DMS153 treated with DMSO at 0.1 percent for 48 hours (cell line): Measurements from ENCODE around the gene QRICH2.
"Not testable (repeated sequence)": the region's sequence is repeated elsewhere in the genome, so short reads cannot be mapped to it uniquely, and the experiment has no call there.

ENCODE experiments used
- DNase-seq: peaks from one replicate; lab custom pipeline; 2025; ENCODE audit not compliant: unreplicated experiment; lab: John Stamatoyannopoulos, UW

Gene QRICH2, protein sequence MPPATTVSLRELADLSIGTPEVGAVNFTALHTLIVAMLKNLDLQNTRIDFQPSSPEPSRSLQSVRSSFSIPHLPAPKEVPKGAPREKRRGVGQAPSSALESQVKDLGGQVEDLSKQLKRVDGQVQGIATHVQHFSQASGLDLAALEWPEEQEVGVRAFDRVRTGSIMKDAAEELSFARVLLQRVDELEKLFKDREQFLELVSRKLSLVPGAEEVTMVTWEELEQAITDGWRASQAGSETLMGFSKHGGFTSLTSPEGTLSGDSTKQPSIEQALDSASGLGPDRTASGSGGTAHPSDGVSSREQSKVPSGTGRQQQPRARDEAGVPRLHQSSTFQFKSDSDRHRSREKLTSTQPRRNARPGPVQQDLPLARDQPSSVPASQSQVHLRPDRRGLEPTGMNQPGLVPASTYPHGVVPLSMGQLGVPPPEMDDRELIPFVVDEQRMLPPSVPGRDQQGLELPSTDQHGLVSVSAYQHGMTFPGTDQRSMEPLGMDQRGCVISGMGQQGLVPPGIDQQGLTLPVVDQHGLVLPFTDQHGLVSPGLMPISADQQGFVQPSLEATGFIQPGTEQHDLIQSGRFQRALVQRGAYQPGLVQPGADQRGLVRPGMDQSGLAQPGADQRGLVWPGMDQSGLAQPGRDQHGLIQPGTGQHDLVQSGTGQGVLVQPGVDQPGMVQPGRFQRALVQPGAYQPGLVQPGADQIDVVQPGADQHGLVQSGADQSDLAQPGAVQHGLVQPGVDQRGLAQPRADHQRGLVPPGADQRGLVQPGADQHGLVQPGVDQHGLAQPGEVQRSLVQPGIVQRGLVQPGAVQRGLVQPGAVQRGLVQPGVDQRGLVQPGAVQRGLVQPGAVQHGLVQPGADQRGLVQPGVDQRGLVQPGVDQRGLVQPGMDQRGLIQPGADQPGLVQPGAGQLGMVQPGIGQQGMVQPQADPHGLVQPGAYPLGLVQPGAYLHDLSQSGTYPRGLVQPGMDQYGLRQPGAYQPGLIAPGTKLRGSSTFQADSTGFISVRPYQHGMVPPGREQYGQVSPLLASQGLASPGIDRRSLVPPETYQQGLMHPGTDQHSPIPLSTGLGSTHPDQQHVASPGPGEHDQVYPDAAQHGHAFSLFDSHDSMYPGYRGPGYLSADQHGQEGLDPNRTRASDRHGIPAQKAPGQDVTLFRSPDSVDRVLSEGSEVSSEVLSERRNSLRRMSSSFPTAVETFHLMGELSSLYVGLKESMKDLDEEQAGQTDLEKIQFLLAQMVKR (N-terminal part only)

DNA sequence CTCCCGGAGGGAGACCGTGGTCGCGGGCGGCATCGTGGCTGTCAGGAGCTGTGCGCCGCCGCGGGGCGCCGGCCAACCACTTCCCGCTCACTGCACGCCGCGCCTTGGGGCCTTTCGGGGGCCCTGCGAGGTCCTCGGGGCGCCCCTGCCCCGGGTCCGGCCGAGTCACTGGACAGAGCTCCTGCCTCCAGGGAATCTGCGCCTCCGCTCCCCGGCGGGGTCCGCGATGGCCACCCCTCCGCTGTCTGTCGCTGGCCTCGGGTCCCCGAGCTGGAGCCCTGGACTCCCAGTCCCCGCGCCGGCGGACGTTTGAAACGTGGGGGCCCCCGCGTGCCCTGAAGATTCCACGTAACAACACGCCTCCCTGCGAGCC lies at the start of gene QRICH2:
TSS of gene QRICH2 (minus strand) at position 311 of the 373 bp plus-strand sequence. CDS start at position 33, 278 bp downstream.
- no peak for DNase-seq

DNA sequence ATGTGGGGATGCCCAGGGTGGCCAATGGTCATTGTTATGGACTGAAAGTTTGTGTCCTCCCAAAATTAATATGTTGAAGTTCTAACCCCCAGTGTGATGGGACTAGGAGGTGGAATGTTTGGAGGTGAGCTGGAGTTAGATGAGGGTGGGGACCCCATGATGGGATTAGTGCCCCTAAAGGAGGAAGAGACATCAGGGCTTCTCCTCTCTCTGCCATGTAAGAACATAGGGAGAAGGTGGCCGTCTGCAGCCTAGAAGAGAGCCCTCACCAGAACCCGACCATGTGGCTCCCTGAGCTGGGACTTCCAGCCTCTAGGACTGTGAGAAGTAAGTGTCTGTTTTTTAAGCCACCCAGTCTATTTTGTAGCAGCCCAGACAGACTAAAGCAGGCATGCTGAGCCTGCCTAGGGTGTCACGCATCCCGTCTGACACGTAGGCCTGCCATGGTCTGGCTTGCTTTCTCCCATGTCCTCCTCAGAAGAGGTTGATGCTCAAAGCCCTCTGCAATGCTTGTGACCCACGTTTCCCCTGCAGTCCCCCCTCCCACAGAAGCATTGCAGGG lies 49.6 kb upstream of the QRICH2 start:
- no peak for DNase-seq

DNA sequence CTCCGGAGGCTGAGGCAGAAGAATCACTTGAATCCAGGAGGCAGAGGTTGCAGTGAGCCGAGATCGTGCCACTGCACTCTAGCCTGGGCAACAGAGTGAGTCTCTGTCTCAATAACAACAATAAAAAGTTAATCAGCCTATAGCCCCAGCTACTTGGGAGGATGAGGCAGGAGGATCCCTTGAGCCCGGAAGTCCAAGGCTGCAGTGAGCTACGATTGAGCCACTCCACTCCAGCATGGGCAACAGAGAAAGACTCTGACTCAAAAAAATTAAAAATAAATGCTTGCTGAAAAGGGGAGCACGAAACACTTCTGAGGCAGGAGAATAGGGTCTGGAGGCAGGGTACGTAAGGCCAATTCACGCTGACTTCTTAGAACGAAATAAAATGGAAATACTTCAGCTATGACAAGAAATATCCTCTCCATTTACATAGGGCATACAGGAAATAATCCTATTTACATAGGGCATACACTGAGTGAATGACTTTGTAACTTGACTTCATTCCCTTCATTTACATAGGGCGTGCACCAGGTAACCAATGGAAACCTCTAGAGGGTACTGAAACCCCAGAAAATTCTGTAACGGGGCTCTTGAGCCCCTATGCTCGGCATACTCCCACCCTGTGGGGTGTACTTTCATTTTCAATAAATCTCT lies 48.9 kb upstream of the QRICH2 start:
- no peak for DNase-seq

DNA sequence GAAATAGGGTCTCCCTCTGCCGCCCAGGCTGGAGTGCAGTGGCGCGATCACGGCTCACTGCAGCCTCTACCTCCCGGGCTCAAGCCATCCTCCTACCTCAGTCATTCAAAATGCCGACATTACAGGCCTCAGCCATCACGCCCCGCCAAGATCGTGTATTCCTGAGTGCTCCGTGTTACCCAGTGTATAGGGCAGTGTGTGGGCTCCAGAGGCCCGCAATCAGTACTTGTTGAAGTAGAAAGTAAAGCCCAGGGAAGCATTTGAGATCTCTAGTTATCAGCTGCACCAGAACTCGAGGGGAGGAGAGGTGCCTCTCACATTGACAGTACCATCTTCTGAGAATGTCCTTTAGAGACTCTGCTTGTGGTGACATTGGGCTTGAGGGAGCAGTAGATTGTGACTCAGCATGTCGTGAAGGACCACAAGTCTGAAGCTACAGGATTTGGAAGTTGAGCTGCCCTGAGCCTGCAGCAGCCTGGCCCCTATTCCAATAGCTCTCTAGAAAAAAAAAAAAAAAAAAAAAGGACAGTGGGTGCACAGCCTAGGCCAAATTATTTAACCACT lies 46.8 kb upstream of the QRICH2 start:
- no peak for DNase-seq

DNA sequence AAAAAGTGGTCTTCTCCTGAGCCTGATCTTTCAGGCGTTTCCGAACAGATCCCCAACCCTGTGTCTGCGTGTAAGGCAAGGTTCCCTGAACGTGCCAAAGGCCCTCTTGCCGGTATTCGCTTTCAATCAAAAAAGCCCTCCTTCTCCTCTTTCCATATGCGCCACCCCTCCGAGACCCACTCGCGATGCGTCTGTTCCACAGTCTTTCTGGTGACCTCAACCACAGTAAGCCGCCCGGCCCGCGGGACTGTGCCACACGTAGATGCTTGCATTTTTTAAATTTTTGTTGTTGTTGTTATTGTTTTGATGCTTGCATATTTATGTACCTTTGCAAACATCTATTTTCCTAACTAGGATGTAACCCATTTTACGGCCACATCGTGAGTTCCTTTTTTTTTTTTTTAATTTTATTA lies 46.2 kb upstream of the QRICH2 start:
- DNase-seq: no peak

DNA sequence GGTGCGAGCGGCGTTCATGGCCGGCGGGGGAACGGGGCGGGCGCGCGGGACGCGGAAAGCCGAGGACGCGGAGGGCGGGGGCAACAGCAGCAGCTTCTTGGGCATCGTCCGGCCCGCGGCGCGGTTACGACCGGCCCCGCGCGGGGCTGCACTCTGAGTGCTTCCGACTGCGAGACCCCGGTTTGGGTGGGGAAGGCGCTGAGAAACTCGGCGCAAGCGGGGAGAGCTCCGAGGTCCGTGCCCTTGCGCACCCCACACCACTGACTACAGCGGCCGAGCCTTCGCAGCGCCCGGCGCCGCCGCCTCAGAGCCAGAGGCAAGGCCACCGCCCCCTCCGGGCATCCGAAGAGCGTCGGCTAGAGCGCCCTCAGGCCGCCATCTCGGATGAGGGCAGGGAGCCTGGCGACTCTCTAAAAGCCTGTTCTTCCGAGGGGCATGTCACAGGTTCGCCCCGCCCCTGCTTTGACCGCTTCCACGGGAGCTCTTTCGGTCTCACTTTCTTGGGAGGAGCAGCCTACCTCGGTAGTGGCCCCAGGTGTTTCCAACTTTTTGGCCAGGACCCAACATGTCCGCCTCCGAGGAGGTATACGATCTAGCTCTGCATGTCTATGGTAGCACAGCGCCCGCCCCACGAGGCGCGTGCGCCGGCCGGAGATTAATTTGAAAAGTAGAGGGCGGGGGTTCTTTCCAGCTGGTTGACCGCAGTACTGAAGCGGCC lies 45.7 kb upstream of the QRICH2 start, which contains the start of gene PRPSAP1:
TSS of gene PRPSAP1 (minus strand) at position 318 of the 718 bp plus-strand sequence. CDS start at position 105, 213 bp downstream.
- peak; percentile 91 for DNase-seq

DNA sequence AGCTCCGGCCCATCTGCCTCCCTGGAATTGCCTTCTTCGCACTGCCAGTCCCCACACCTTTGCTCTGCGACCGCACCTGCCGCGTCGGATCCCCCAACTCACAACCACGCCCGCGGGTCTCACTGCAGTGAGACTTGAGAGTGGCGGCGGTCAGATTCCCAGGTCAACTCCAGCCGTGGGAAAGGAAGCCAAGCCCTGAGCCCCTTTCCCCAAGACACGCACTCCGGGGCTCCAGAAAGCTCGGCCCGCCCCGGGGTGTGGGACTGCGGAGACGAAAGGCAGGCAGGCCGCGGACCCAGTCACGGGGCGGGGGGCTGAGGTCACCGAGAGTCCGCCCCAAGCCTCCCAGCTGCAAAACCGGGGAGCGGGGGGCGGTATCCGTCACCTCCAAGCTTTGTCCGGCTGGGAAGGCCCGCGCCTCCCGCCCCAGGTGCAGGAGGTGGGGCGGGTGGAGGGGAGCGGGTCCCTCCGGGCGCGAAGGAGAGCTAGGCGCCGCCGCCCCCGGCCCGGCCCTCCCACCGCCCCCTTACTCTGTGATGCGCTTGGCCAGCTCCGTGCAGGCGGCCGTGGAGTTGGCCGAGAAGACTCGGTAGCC lies 45.0 kb upstream of the QRICH2 start:
- no peak for DNase-seq

DNA sequence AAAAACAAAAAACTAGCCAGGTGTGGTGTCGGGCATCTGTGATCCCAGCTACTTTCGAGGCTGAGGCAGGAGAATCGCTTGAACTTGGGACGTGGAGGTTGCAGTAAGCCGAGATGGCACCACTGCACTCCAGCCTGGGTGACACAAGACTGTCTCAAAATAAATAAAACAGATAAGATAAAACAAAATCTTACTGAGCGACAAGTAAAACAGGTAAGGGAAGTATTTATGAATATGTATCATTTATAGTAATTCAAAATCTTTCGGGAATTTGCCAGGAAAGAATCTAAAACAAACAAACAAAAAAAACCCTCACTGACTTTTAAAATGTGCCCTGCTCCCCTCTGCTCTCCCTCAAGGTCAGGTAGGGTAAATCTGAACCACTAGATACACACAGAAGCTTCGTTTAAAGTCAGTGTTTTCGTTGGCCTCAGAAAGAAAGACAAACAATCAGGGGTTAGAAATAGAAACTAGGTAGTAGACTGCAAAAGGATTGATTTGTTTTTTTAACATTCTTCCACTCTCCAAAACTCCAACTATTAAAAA lies 43.5 kb upstream of the QRICH2 start:
- no peak for DNase-seq

DNA sequence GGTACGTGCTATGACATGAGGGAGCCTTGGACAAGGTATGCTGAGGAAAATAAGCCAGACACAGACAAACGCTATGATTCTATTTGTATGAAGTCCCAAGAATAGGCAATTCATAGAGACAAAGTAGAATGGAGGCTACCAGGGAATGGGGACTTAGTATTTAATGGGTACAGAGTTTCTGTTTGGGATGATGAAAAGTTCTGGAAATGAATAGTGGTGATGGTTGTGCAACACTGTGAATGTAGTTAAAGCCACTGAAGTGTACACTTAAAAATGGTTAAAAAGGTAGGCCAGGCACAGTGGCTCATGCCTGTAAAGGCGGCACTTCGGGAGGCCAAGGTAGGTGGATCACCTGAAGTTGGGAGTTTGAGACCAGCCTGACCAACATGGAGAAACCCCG lies 42.4 kb upstream of the QRICH2 start:
- DNase-seq: no peak

DNA sequence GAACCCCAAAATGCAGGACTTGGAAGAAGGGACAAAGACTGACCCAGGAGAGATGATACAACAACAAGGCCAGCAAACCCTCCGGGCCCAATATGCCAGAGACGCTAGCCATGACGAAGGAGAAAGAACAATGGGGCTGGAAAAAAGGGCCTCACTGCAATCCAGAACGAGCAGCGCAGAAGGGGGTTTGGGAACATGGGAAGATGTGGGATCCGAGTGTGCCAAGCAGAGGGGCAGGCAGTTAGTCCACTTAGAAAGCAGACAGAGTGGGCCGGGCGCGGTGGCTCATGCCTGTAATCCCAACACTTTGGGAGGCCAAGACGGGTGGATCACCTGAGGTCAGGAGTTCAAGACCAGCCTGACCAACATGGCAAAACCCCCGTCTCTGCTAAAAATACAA lies 38.9 kb upstream of the QRICH2 start:
- DNase-seq: not testable (repeated sequence)

DNA sequence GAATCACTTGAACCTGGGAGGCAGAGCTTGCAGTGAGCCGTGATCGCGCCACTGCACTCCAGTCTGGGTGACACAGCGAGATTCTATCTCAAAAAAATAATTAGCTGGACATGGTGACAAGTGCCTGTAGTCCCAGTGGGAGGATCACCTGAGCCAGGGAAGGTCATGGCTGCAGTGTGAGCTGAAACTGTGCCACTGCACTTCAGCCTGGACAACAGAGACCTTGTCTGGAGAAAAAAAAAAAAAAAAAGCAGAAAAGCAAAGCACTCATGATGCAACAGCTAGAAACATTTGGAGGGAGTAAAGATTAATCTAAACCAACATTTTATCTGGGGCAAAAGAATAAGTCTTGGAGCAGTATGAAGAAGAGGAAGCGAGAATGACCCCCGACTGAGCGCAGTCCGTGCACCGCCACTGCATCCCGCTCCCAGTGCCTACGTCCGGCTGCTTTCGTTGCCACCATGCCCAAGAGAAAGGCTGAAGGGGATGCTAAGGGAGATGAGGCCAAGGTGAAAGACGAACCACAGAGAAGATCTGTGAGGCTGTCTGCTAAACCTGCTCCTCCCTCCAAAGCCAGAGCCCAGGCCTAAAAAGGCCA lies 37.4 kb upstream of the QRICH2 start:
- no peak for DNase-seq

DNA sequence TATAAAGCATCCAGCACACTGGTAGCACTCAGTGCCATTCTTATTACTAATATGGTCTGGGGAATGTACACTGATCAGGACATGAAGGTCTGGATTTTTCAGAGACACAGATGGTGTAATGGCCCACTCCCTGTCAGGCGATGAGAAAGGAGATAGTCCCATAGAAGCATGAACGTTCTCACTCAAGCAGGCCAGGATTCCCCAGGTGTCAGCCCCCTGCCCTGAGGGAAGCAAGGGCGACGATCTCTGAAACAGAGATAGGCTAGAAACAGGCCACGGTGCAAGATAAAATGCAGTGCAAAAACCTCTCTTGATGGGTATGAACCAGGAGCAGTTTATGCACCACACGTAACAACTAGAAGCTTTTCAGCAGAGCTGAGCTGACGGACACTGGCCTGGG lies 35.0 kb upstream of the QRICH2 start:
- DNase-seq: no peak

DNA sequence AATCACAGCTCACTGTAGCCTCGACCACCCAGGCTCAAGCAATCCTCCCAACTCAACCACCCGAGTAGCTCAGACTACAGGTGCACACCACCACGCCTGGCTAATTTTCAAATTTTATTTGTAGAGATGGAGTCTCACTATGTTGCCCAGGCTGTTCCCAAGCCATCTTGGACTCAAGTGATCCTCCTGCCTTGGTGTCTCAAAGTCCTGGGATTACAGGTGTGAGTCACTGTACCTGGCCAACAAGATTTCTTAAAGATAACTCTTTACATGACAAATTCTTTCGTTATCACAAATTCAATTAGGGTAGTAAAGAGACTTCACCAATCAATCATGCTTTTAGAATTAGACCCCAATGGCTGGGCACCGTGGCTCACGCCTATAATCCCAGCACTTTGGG lies 33.2 kb upstream of the QRICH2 start:
- no peak for DNase-seq

DNA sequence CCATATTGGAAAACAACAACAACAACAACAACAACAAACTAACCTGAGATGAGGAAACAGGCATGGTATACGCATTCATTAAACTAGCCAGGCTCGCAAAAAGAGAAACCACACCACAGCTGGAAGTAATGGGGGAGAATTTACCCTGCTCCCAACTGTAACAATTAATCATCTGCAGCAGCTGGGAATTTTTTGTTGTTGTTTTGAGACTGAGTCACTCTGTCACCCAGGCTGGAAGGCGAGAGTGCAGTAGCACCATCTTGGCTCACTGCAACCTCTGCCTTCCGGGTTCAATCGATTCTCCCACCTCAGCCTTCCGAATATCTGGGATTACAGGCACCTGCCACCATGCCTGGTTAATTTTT lies 29.3 kb upstream of the QRICH2 start:
- DNase-seq: no peak

DNA sequence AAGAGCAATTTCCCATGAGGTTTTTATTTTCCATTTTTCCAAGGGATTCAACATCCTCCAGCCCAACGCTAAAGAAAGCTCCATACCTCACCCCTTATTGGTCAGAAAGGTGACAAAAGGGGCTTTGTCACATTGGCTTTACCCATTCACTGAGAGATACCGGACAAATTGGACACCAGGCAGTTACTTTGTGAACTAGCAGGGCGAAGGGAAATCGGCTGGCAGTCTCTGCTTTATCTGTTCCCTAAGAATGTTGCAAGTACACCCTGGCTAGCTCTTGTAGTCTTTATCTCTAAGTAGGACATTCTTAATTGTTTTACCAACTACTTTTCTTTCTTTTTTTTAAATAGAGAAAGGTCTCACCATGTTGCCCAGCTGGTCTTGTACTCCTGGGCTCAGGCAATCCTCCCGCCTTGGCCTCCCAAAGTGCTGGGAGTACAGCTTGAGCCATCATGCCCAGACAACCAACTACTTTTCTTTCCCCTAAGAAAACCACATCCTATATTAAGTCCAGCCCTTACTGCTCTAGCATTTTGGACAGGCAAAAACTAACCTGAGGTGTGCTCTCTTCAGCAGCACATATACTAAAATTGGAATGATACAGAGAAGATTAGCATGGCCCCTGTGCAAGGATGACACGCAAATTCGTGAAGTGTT lies 28.8 kb upstream of the QRICH2 start:
- DNase-seq: no peak

DNA sequence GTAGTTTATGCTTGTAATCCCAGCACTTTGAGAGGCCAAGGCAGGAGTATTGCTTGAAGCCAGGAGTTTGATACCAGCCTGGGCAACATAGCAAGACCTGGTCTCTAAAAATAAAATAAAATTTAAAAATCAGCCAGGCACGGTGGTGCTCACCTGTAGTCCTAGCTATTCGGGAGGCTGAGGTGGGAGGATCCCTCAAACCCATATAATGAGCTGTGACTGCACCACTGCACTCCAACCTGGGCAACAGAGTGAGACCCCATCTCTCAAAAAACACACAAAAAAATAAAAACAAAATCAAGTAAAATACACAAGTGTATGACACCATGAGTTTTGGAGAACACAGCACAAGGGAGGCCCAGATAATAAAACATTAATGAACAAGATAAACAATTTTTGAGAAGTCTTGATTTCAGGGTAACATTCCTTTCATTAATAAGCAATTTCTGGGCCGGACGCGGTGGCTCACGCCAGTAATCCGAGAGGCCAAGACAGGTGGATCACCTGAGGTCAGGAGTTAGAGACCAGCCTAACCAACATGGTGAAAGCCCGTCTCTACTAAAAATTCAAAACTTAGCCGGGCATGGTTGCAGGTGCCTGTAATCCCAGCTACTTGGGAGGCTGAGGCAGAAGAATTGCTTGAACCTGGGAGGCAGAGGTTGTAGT lies 27.8 kb upstream of the QRICH2 start:
- DNase-seq: no peak
